ENCODE measurements around the gene BEGAIN. TPM values are rescaled to one million over a fixed set of nuclear protein-coding genes. Genes with fewer than 3 reads are reported as not detected.

BEGAIN gene
- total RNA-seq, 2 donors from 2014 or later: 0.74 to 0.99 TPM

DNA sequence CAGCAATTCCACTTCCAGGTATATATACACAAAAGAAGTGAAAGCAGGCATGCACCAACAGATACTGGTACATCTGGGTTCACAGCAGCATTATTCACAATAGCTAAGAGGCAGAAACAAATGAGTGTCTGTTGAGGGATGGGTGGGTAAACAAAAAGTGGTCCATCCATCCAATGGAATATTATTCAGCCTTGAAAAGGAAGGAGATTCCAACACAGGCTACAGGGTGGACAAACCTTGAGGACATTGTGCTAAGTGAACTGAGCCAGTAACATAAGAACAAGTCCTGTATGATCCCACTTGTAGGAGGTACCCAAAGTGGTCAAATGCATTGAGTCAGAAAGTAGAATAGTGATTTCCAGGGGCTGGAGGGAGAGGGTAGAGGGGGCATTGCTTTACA, 27.6 kb upstream of the BEGAIN start:
- Histone ChIP-seq H3K36me3 (no peaks in the 10 kb centered on the region), H3K4me3 (no peak overlapping the region), H3K27ac (no peak overlapping the region), H3K27me3 (no peaks in the 10 kb centered on the region), H3K9me3 (no peaks in the 10 kb centered on the region), H3K9ac (ENCODE audit: low read depth in 2 of 2, low read length in 2 of 2) (no peak overlapping the region), H3K4me1 (no peaks in the 10 kb centered on the region)
- TF ChIP-seq CTCF (IDR thresholded peaks at IDR 0.05): no peak
- no peak for DNase-seq
- intact Hi-C loops (cut with DNase I): no loop called here

DNA sequence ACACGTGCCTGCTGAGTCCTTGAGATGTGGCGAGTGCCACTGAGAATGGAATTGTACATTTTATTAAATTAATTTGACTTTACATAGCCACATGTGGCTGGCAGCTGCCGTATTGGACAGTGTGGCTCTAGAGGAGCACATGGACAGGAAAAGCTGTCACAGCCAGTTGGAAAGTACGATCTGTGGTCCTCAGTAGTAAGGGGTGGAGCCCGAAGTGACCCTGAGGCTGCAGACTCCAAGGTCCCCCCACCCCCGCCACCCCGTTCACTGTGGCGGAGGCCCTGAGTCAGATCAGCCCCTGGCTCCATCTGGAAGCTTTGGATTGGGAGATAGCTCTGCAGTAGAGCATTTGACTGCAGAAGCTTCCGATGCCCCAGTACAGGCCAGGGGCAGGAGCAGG, 25.8 kb upstream of the BEGAIN start:
- Histone ChIP-seq H3K36me3 (no peaks in the 10 kb centered on the region), H3K4me1 (no peaks in the 10 kb centered on the region), H3K27me3 (no peaks in the 10 kb centered on the region), H3K9me3 (no peaks in the 10 kb centered on the region), H3K9ac (ENCODE audit: low read depth in 2 of 2, low read length in 2 of 2) (no peak overlapping the region), H3K4me3 (no peak overlapping the region), H3K27ac (no peak overlapping the region)
- TF ChIP-seq CTCF (IDR thresholded peaks at IDR 0.05): no peak
- intact Hi-C loops (cut with DNase I): no loop called here
- no peak for DNase-seq

GRCh38 chr14:100611811-100612480, 24.7 kb upstream of the BEGAIN start:
- no peak for TF ChIP-seq CTCF (IDR thresholded peaks at IDR 0.05)
- Histone ChIP-seq H3K4me1 (no peaks in the 10 kb centered on the region), H3K9ac (ENCODE audit: low read depth in 2 of 2, low read length in 2 of 2) (no peak overlapping the region), H3K36me3 (no peaks in the 10 kb centered on the region), H3K4me3 (no peak overlapping the region), H3K9me3 (no peaks in the 10 kb centered on the region), H3K27ac (no peak overlapping the region), H3K27me3 (no peaks in the 10 kb centered on the region)
- DNase-seq: no peak
- intact Hi-C loops (cut with DNase I): no loop called here

DNA sequence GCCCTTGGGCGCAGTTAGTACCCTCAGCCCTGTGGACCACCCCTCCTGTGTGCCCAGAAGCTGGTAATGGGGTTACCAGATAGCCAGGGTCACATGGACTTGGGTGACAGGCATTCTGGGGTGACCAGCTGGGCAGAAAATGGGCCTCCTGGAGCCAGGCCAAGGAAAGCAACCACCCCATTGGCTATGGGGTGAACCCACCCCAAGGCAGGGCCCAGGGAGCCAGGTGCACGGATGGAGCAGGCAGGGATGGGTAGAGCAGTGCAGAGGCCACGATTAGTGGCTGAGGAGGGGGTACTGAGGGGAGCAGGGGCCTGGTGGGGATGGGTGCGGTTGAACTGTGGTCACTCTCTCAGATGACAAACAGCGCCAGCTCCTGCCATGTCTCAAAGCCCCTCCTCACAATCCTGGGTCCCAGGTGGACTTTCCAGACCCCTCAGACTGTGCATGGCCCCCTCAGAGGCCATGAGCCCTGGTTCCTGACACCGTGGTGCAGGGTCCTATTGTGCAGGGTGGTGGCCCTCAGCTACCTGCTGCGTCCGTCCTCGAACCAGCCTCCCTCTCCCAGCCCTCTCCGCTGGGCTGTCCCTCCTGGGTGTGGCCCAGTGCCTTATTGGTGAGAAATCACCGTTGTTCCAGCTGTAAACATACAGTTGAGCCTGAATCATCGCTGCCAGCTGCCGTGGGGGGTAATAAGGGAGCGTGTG, 23.4 kb upstream of the BEGAIN start:
- H3K4me3 ChIP-seq: no peak overlapping the region
- peak; percentile 45 for DNase-seq
- intact Hi-C loops (cut with DNase I): no loop called here
- no peaks in the 10 kb centered on the region for H3K4me1 ChIP-seq
- no peak overlapping the region for H3K9ac ChIP-seq (ENCODE audit: low read depth in 2 of 2, low read length in 2 of 2)
- no peak for TF ChIP-seq CTCF (IDR thresholded peaks at IDR 0.05)
- H3K27me3 ChIP-seq: no peaks in the 10 kb centered on the region
- H3K36me3 ChIP-seq: no peaks in the 10 kb centered on the region
- no peak overlapping the region for H3K27ac ChIP-seq
- no peaks in the 10 kb centered on the region for H3K9me3 ChIP-seq

DNA sequence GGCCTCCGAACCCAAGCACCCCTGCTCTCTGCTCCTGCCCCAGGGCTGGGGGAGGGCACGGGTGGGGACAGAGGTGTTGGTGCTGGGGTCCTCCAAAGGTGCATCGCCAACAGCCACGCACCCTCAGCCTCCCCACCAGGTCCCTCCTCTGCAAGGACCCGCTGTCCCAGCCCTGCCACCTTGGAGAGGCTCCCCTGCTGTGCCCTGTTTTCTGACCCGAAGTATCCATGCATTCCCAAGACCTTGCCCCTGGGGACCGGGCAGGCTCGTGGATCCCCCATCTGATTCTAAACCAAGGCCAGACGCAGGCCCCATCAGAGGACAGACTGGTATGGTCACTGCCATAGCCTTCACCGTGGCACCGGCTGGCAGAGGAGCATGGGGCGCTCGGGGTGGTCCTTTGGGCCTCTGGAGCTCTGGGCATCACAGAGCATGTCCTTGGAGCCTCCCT, 22.7 kb upstream of the BEGAIN start:
- intact Hi-C loops (cut with DNase I): no loop called here
- H3K4me1 ChIP-seq: no peaks in the 10 kb centered on the region
- no peak overlapping the region for H3K4me3 ChIP-seq
- DNase-seq: no peak
- no peaks in the 10 kb centered on the region for H3K9me3 ChIP-seq
- no peaks in the 10 kb centered on the region for H3K36me3 ChIP-seq
- no peak overlapping the region for H3K27ac ChIP-seq
- no peak overlapping the region for H3K9ac ChIP-seq (ENCODE audit: low read depth in 2 of 2, low read length in 2 of 2)
- H3K27me3 ChIP-seq: no peaks in the 10 kb centered on the region
- TF ChIP-seq CTCF (IDR thresholded peaks at IDR 0.05): no peak
